IMR-90 (cell line): ENCODE measurements around the gene PIGU. TPM values are rescaled to one million over a fixed set of nuclear protein-coding genes. Genes with fewer than 3 reads are reported as not detected.
A peak's percentile ranks its signal among the peaks of the same experiment; 100 is the strongest.

Experiments used
- ATAC-seq: fragments of 200-7000 bp; cut with Tn5 transposase; 2 replicates; pipeline ENCODE4 v1.9.1; 2020; ENCODE audit warnings: low read depth, mild to moderate bottlenecking, moderate library complexity
- BruUV-seq: library from RNA; stranded (reverse); fragments of 400-500 nt; replicated peaks from 2 replicates; lab custom pipeline; 2021; lab: Mats Ljungman, UMichigan
- CTCF ChIA-PET: fragments of 300-600 bp; formaldehyde crosslinking; extraction: SDS; loops from one replicate; lab custom pipeline; 2021; ENCODE audit warnings: antibody characterized with exemption; lab: Yijun Ruan, JAX
- POLR2A ChIA-PET: fragments of 300-600 bp; sonication (Branson Sonifier 250); formaldehyde crosslinking; loops from one replicate; lab custom pipeline; 2022; ENCODE audit warnings: antibody characterized with exemption; ENCODE audit not compliant: unreplicated experiment; lab: Charles Lee
- DNase-seq: peaks from one replicate; pipeline ENCODE4 v3.0.0; 2013
- H2AFZ ChIP-seq: replicated peaks from 2 replicates; pipeline ENCODE3; 2013; ENCODE audit warnings: low read length, mild to moderate bottlenecking; ENCODE audit not compliant: poor library complexity
- H2AK5ac ChIP-seq: 2 replicates; pipeline ENCODE4 v1.6.1; 2013; ENCODE audit warnings: low read depth, low read length, inconsistent platforms
- H2AK9ac ChIP-seq: replicated peaks from 2 replicates; pipeline ENCODE3; 2013; ENCODE audit warnings: mild to moderate bottlenecking, low read depth, low read length, moderate library complexity; ENCODE audit not compliant: poor library complexity
- H2BK120ac ChIP-seq: 2 replicates; pipeline ENCODE4 v1.6.1; 2013; ENCODE audit warnings: low read depth, low read length, inconsistent platforms
- H2BK15ac ChIP-seq: 3 replicates; pipeline ENCODE4 v1.6.1; 2013; ENCODE audit warnings: low read depth, low read length, inconsistent platforms
- H2BK20ac ChIP-seq: 2 replicates; pipeline ENCODE4 v1.6.1; 2013; ENCODE audit warnings: low read depth, mild to moderate bottlenecking, inconsistent platforms, low read length, moderate library complexity
- H2BK5ac ChIP-seq: 2 replicates; pipeline ENCODE4 v1.6.1; 2013; ENCODE audit warnings: mild to moderate bottlenecking, low read depth, low read length, inconsistent platforms; ENCODE audit not compliant: poor library complexity, severe bottlenecking
- H3K14ac ChIP-seq: replicated peaks from 2 replicates; pipeline ENCODE4 v1.6.1; 2013; ENCODE audit warnings: low read depth, low read length, inconsistent platforms
- H3K18ac ChIP-seq: 2 replicates; pipeline ENCODE4 v1.6.1; 2013; ENCODE audit warnings: low read depth, low read length, control low read depth
- H3K23ac ChIP-seq: 2 replicates; pipeline ENCODE4 v1.6.1; 2013; ENCODE audit warnings: low read depth, low read length, inconsistent platforms
- H3K27ac ChIP-seq: 2 replicates; pipeline ENCODE4 v1.5.1; 2013; ENCODE audit warnings: mild to moderate bottlenecking, control low read depth, low read length; ENCODE audit not compliant: insufficient read depth
- H3K27me3 ChIP-seq: 2 replicates; pipeline ENCODE4 v1.6.1; 2013; ENCODE audit warnings: low read length; ENCODE audit not compliant: control insufficient read depth, insufficient read depth
- H3K36me3 ChIP-seq: 2 replicates; pipeline ENCODE4 v1.6.1; 2013; ENCODE audit warnings: low read length, mixed read lengths; ENCODE audit not compliant: control insufficient read depth, insufficient read depth
- H3K4ac ChIP-seq: 2 replicates; pipeline ENCODE4 v1.6.1; 2013; ENCODE audit warnings: low read depth, low read length, inconsistent platforms
- H3K4me1 ChIP-seq: 2 replicates; pipeline ENCODE4 v1.6.1; 2013; ENCODE audit warnings: low read length, mixed read lengths; ENCODE audit not compliant: control insufficient read depth, insufficient read depth
- H3K4me2 ChIP-seq: 2 replicates; pipeline ENCODE4 v1.6.1; 2013; ENCODE audit warnings: low read depth, mild to moderate bottlenecking, control low read depth, low read length, moderate library complexity
- H3K4me3 ChIP-seq: 2 replicates; pipeline ENCODE4 v1.5.1; 2013; ENCODE audit warnings: low read depth, mild to moderate bottlenecking, control low read depth, low read length, moderate library complexity; ENCODE audit not compliant: insufficient read depth
- H3K56ac ChIP-seq: 2 replicates; pipeline ENCODE4 v1.6.1; 2013; ENCODE audit warnings: low read length, inconsistent platforms; ENCODE audit not compliant: insufficient read depth; ENCODE audit errors: extremely low read depth
- H3K79me1 ChIP-seq, 2 experiments: 2 replicates each; pipeline ENCODE4 v1.6.1; 2013; ENCODE audit warnings: low read length in 2 of 2, inconsistent platforms in 1 of 2, low read depth in 1 of 2
- H3K9ac ChIP-seq: 2 replicates; pipeline ENCODE4 v1.6.1; 2013; ENCODE audit warnings: low read depth, low read length, control low read depth
- H3K9me1 ChIP-seq: 2 replicates; pipeline ENCODE4 v1.6.1; 2013; ENCODE audit warnings: low read length, inconsistent platforms; ENCODE audit not compliant: insufficient read depth
- H3K9me3 ChIP-seq: 2 replicates; pipeline ENCODE4 v1.6.1; 2013; ENCODE audit warnings: low read length; ENCODE audit not compliant: control insufficient read depth, insufficient read depth
- H4K20me1 ChIP-seq: 2 replicates; pipeline ENCODE4 v1.6.1; 2013; ENCODE audit warnings: low read length, inconsistent platforms; ENCODE audit not compliant: insufficient read depth
- H4K5ac ChIP-seq: 2 replicates; pipeline ENCODE4 v1.6.1; 2013; ENCODE audit warnings: mild to moderate bottlenecking, low read depth, low read length, control low read depth
- H4K8ac ChIP-seq, 2 experiments: 2 replicates each; pipeline ENCODE4 v1.6.1; 2013; ENCODE audit warnings: low read depth in 2 of 2, low read length in 2 of 2, control low read depth in 1 of 2, inconsistent platforms in 1 of 2
- H4K91ac ChIP-seq: 2 replicates; pipeline ENCODE4 v1.6.1; 2013; ENCODE audit warnings: low read depth, low read length, inconsistent platforms; ENCODE audit not compliant: insufficient read depth
- BHLHE40 ChIP-seq: fragments of 150-350 bp; IDR thresholded peaks from 2 replicates; pipeline ENCODE4 v1.6.1; 2016; ENCODE audit warnings: mild to moderate bottlenecking, low read depth, low read length
- FOS ChIP-seq: fragments of 150-350 bp; IDR thresholded peaks from 2 replicates; pipeline ENCODE4 v1.6.1; 2016; ENCODE audit warnings: low read depth, low read length
- MAZ ChIP-seq: IDR thresholded peaks from 2 replicates; pipeline ENCODE4 v1.6.1; 2012; ENCODE audit warnings: low read depth, mild to moderate bottlenecking, low read length, improper control_type of control experiment, moderate library complexity, borderline replicate concordance
- RAD21 ChIP-seq: IDR thresholded peaks from 2 replicates; pipeline ENCODE4 v1.6.1; 2012; ENCODE audit warnings: low read length, improper control_type of control experiment
- WGBS, 2 experiments: methylation state at CpG; one replicate each; pipeline versions ENCODE4 v1.1.5 to v1.1.7; 2013; ENCODE audit warnings: missing lambda C conversion rate in 2 of 2; ENCODE audit not compliant: insufficient read length in 1 of 2; ENCODE audit errors: extremely low coverage in 2 of 2; 5-methylcytosine and 5-hydroxymethylcytosine counted together
- dilution Hi-C: fragments of 300-500 bp; cut with HindIII; formaldehyde crosslinking; loops from one replicate; pipeline ENCODE4 v1.14.3; 2018; ENCODE audit warnings: low sequenced_read_pairs; ENCODE audit not compliant: unreplicated experiment
- in situ Hi-C: fragments of 300-500 bp; cut with MboI; formaldehyde crosslinking; loops from 3 replicates; pipeline ENCODE4 v1.14.3; 2019; ENCODE audit warnings: low sequenced_read_pairs, inconsistent platforms, mixed read lengths
- intact Hi-C: fragments of 100-400 bp; cut with micrococcal nuclease; formaldehyde crosslinking; loops from 2 replicates; pipeline ENCODE4 v1.10.0; 2022
- polyA plus RNA-seq, 3 experiments: library from polyadenylated mRNA; depleted of rRNA; stranded (reverse); fragments of >200 nt; gene quantifications; 2 replicates each; pipeline ENCODE4 v1.2.3, GENCODE V29; 2012; ENCODE audit warnings: low replicate concordance in 1 of 3
- total RNA-seq: library from RNA; depleted of rRNA; stranded (reverse); fragments of >200 nt; gene quantifications from 2 replicates; pipeline ENCODE4 v1.2.3, GENCODE V29; 2012
- TF ChIP-seq, protein P1 (sequence below): conservative IDR thresholded peaks from 2 replicates; pipeline ENCODE4 v1.5.1; 2012; ENCODE audit warnings: mild to moderate bottlenecking, low read depth, low read length, improper control_type of control experiment
- TF ChIP-seq, protein P2 (sequence below): fragments of 150-350 bp; IDR thresholded peaks from 2 replicates; pipeline ENCODE4 v1.6.1; 2017; ENCODE audit warnings: mild to moderate bottlenecking, antibody characterized with exemption, low read length, low read depth

The PIGU gene
- total and polyA plus RNA-seq, 2 of the 4 experiments (the other 2 are of a cell fraction) = 11.1 to 31.1 TPM

DNA sequence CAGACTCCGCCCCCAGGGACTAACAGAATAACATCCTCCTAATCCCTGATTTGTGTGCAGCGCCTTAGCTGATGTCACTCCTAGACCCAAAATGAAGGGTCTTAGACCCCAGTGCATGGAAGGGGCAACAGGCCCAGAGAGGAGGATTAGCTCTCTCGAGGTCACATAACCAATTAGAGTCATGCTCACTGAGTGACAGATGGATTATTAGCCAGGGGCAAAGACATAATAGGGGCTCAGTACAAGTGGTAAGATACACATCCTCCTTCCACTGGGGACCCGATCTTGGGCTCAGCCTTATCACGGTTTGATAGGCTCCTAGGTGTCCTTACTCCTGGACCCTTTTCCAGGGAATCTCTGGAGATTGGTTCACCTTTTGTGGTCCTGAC is 28.1 kb upstream of the PIGU start:
- no peaks in the 10 kb centered on the region for H3K27me3 ChIP-seq
- H2BK120ac ChIP-seq = peak overlapping the region; percentile 23; the same call in 1 of the 2 replicates
- H4K5ac ChIP-seq = peak overlapping the region; percentile 4
- H2AFZ ChIP-seq = peak overlapping the region; percentile 96
- intact Hi-C loops (loop anchor here (5.0 kb wide), 3 partner anchors 62 to 393 kb away; no protein-coding TSS in a partner anchor), dilution Hi-C loops (no loop called here), in situ Hi-C loops (no loop called here)
- H3K9me3 ChIP-seq = no peaks in the 10 kb centered on the region
- H4K20me1 ChIP-seq = 0 out of 2 replicates have a peak, but pooled peaks cover 3% of the 10 kb centered on the region
- H3K18ac ChIP-seq = peak overlapping the region; percentile 38; the same call in 1 of the 2 replicates
- ATAC-seq (no peak), DNase-seq (no peak)
- H2BK5ac ChIP-seq = no peak overlapping the region
- ChIA-PET CTCF (no interaction called here), POLR2A (interaction anchor here (0.6 kb wide), 1 partner anchor 57 kb away, joined by 3 read pairs; no protein-coding TSS in a partner anchor)
- H2BK15ac ChIP-seq = no peak overlapping the region
- H3K4me1 ChIP-seq = peaks cover 8% of the 10 kb centered on the region
- H3K4me3 ChIP-seq = peak overlapping the region; percentile 69
- peak overlapping the region; percentile 75 for H3K4ac ChIP-seq
- no peaks in the 10 kb centered on the region for H3K36me3 ChIP-seq
- peak overlapping the region; percentile 69 for H3K14ac ChIP-seq
- peaks cover 0 to 33% of the 10 kb centered on the region in 2 experiments; a peak in 2 of 4 replicates for H3K79me1 ChIP-seq
- peak overlapping the region; percentile 29; the same call in 1 of the 2 replicates for H4K91ac ChIP-seq
- no peak overlapping the region for H3K56ac ChIP-seq
- H3K9ac ChIP-seq = peak overlapping the region; percentile 72
- H3K27ac ChIP-seq = peak overlapping the region; percentile 56
- H2AK5ac ChIP-seq = peak overlapping the region; percentile 72; the same call in 1 of the 2 replicates
- 60% methylated on average over 1 of the region's 5 CpGs; no CpG with 5 or more reads in 1 of the 2 experiments for WGBS, 2 experiments
- peaks cover 9% of the 10 kb centered on the region; the same call in 1 of the 2 replicates for H3K9me1 ChIP-seq
- TF ChIP-seq FOS = no peak
- no peak for TF ChIP-seq RAD21
- no peak for TF ChIP-seq BHLHE40
- TF ChIP-seq, protein P1, sequence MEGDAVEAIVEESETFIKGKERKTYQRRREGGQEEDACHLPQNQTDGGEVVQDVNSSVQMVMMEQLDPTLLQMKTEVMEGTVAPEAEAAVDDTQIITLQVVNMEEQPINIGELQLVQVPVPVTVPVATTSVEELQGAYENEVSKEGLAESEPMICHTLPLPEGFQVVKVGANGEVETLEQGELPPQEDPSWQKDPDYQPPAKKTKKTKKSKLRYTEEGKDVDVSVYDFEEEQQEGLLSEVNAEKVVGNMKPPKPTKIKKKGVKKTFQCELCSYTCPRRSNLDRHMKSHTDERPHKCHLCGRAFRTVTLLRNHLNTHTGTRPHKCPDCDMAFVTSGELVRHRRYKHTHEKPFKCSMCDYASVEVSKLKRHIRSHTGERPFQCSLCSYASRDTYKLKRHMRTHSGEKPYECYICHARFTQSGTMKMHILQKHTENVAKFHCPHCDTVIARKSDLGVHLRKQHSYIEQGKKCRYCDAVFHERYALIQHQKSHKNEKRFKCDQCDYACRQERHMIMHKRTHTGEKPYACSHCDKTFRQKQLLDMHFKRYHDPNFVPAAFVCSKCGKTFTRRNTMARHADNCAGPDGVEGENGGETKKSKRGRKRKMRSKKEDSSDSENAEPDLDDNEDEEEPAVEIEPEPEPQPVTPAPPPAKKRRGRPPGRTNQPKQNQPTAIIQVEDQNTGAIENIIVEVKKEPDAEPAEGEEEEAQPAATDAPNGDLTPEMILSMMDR = no peak
- no peak for TF ChIP-seq MAZ
- TF ChIP-seq, protein P2, sequence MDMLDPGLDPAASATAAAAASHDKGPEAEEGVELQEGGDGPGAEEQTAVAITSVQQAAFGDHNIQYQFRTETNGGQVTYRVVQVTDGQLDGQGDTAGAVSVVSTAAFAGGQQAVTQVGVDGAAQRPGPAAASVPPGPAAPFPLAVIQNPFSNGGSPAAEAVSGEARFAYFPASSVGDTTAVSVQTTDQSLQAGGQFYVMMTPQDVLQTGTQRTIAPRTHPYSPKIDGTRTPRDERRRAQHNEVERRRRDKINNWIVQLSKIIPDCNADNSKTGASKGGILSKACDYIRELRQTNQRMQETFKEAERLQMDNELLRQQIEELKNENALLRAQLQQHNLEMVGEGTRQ = no peak
- H4K8ac ChIP-seq = peak overlapping the region in 1 of 2 experiments; percentile 83; a peak in 3 of 4 replicates
- BruUV-seq = no TSS peak
- H2BK20ac ChIP-seq = no peak overlapping the region
- H3K23ac ChIP-seq = peak overlapping the region; percentile 48
- peak overlapping the region; percentile 66 for H2AK9ac ChIP-seq
- peak overlapping the region; percentile 70 for H3K4me2 ChIP-seq
